ENCODE data around the gene DNAJC5.

DNA sequence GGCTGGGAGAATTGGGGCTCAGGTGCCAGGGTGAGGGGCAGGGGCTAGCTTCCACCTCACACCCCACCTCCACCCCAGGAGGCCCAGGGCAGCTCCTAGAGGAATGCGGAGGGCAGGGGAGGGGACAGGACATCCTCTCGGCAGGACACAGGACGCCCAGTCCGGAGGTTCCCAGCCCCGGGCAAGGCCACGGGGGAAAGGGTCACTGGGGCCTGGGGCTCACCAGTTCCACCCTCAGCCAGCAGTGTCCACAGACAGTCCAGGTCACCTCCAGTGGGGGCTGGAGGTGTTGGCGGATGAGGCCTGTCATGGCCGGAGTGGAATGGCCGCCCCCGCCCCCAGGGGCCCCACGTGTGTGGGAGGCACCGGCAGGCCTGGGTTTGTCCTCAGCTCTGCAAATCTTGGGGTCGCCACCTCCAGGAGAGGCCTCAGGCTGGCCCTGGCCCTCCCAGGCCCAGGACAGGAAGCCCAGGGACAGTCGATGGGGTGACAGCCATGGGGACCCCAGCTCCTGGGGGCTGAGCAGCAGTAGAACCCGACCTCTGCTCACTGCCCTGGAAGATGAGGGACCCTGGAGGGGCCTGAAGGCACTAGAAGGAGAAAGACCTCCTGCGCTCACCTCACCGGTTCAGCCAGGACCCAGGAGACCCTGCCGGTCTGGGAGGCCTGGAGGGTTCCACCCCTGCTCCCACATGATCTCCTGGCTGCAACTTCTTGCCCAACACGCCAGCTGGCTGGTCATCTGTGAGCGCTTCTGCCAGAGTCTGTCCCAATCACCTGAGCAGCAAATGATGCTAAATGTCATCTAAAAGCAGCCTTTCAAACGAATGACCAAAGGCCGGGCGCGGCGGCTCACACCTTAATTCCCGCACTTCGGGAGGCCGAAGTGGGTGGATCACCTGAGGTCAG lies 46.7 kb upstream of the DNAJC5 start:
- TF ChIP-seq, protein P1, sequence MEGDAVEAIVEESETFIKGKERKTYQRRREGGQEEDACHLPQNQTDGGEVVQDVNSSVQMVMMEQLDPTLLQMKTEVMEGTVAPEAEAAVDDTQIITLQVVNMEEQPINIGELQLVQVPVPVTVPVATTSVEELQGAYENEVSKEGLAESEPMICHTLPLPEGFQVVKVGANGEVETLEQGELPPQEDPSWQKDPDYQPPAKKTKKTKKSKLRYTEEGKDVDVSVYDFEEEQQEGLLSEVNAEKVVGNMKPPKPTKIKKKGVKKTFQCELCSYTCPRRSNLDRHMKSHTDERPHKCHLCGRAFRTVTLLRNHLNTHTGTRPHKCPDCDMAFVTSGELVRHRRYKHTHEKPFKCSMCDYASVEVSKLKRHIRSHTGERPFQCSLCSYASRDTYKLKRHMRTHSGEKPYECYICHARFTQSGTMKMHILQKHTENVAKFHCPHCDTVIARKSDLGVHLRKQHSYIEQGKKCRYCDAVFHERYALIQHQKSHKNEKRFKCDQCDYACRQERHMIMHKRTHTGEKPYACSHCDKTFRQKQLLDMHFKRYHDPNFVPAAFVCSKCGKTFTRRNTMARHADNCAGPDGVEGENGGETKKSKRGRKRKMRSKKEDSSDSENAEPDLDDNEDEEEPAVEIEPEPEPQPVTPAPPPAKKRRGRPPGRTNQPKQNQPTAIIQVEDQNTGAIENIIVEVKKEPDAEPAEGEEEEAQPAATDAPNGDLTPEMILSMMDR (IDR thresholded peaks at IDR 0.05) = no peak
- no peak for TF ChIP-seq POLR2A (IDR thresholded peaks at IDR 0.05)
